Left cardiac atrium (tissue), 4 donors: Measurements from ENCODE around the gene ITPK1. TPM values are rescaled to one million over a fixed set of nuclear protein-coding genes. Genes with fewer than 3 reads are reported as not detected.

Source experiments
- ATAC-seq, 2 donors: fragments of 200-7000 bp; cut with Tn5 transposase; one replicate each; pipeline ENCODE4 v1.9.1; 2020; ENCODE audit warnings: mild to moderate bottlenecking in 2 of 2, moderate library complexity in 2 of 2
- DNase-seq: peaks from one replicate; pipeline ENCODE4 v3.0.0-alpha.2; 2020
- intact Hi-C, 2 donors: fragments of 100-400 bp; cut with DNase I; formaldehyde crosslinking; loops; one replicate each; pipeline versions ENCODE4 v1.14.1 to v1.15.1; 2022 to 2023
- total RNA-seq, 2 donors: library from RNA; stranded (reverse); fragmentation: NEBNext Ultra II Directional; extraction: Animal tissue kit (Norgen Biotek cat#: 25700); gene quantifications; one replicate each; pipeline ENCODE4 v1.2.1, GENCODE V29; 2021
- donor health status: DM: no; HTN: yes; CAD: no.
- donor health status: DM: no; HTN: yes; CAD: no; lungs with severe emphysema.
- donor health status: DM: yes; HTN: yes; CAD: no.
- donor health status: Dilated cardiomyopathy.

ITPK1 gene
- total RNA-seq, 2 donors from 2014 or later: 92.0 to 99.9 TPM

GRCh38 chr14:93055651-93056115 is 60.0 kb downstream of the ITPK1 start:
- DNase-seq: no peak
- intact Hi-C loops: no loop called here
- peak in 1 of 2 donors; percentile 9 for ATAC-seq

- DNase-seq (no peak), ATAC-seq (no peak)
- intact Hi-C loops: no loop called here
Observed at GRCh38 chr14:93054876-93055275, 60.8 kb downstream of the ITPK1 start.

GRCh38 chr14:93054006-93054405 is 61.7 kb downstream of the ITPK1 start:
- DNase-seq (no peak), ATAC-seq (no peak)
- intact Hi-C loops: no loop called here

- ATAC-seq (no peak), DNase-seq (no peak)
- intact Hi-C loops: no loop called here
Observed at GRCh38 chr14:93051600-93052546, 63.9 kb downstream of the ITPK1 start.

- intact Hi-C loops: no loop called here
- no peak for ATAC-seq
- no peak for DNase-seq
Observed at GRCh38 chr14:93050761-93051160, 65.0 kb downstream of the ITPK1 start.

- intact Hi-C loops: loop anchor here in 1 of 2 donors (10.0 kb wide), 1 partner anchor 45 kb away; no protein-coding TSS in a partner anchor
- DNase-seq: no peak
- peak in 1 of 2 donors; percentile 27 for ATAC-seq
Observed at GRCh38 chr14:93049867-93050331, 65.8 kb downstream of the ITPK1 start.

GRCh38 chr14:93049315-93049714 is 66.4 kb downstream of the ITPK1 start:
- intact Hi-C loops: loop anchor here in 1 of 2 donors (10.0 kb wide), 1 partner anchor 45 kb away; no protein-coding TSS in a partner anchor
- DNase-seq: no peak
- no peak for ATAC-seq

- DNase-seq (no peak), ATAC-seq (no peak)
- intact Hi-C loops: loop anchor here in 1 of 2 donors (10.0 kb wide), 1 partner anchor 46 kb away; no protein-coding TSS in a partner anchor
Observed at GRCh38 chr14:93048843-93049242, 66.9 kb downstream of the ITPK1 start.

- no peak for DNase-seq
- intact Hi-C loops: loop anchor here in 1 of 2 donors (10.0 kb wide), 1 partner anchor 47 kb away; no protein-coding TSS in a partner anchor
- no peak for ATAC-seq
Observed at GRCh38 chr14:93047661-93048060, 68.1 kb downstream of the ITPK1 start.

GRCh38 chr14:93047157-93047556 is 68.6 kb downstream of the ITPK1 start:
- ATAC-seq (no peak), DNase-seq (no peak)
- intact Hi-C loops: loop anchor here in 1 of 2 donors (10.0 kb wide), 1 partner anchor 48 kb away; no protein-coding TSS in a partner anchor

GRCh38 chr14:93046705-93047050 is 69.0 kb downstream of the ITPK1 start:
- ATAC-seq (no peak), DNase-seq (no peak)
- intact Hi-C loops: loop anchor here in 1 of 2 donors (10.0 kb wide), 1 partner anchor 48 kb away; no protein-coding TSS in a partner anchor

GRCh38 chr14:93045965-93046704 is 69.6 kb downstream of the ITPK1 start:
- intact Hi-C loops: loop anchor here in 1 of 2 donors (10.0 kb wide), 1 partner anchor 49 kb away; no protein-coding TSS in a partner anchor
- ATAC-seq (no peak), DNase-seq (no peak)

- intact Hi-C loops: loop anchor here in 1 of 2 donors (10.0 kb wide), 1 partner anchor 50 kb away; no protein-coding TSS in a partner anchor
- DNase-seq (no peak), ATAC-seq (no peak)
Observed at GRCh38 chr14:93045211-93045674, 70.5 kb downstream of the ITPK1 start.

- DNase-seq (no peak), ATAC-seq (peak in 1 of 2 donors; percentile 9)
- intact Hi-C loops: loop anchor here in 1 of 2 donors (10.0 kb wide), 1 partner anchor 50 kb away; no protein-coding TSS in a partner anchor
Observed at GRCh38 chr14:93044556-93044955, 71.2 kb downstream of the ITPK1 start.

- intact Hi-C loops: loop anchor here in 1 of 2 donors (10.0 kb wide), 1 partner anchor 51 kb away; no protein-coding TSS in a partner anchor
- DNase-seq: no peak
- no peak for ATAC-seq
Observed at GRCh38 chr14:93044121-93044520, 71.6 kb downstream of the ITPK1 start.

- DNase-seq: peak; percentile 76
- intact Hi-C loops: loop anchor here in 1 of 2 donors (10.0 kb wide), 1 partner anchor 52 kb away; no protein-coding TSS in a partner anchor
- ATAC-seq: peak; percentile 76
Observed at GRCh38 chr14:93042968-93043940, 72.5 kb downstream of the ITPK1 start.

- intact Hi-C loops: loop anchor here in 1 of 2 donors (10.0 kb wide), 1 partner anchor 53 kb away; no protein-coding TSS in a partner anchor
- no peak for ATAC-seq
- DNase-seq: no peak
Observed at GRCh38 chr14:93041830-93042229, 73.9 kb downstream of the ITPK1 start.

- DNase-seq: no peak
- no peak for ATAC-seq
- intact Hi-C loops: loop anchor here in 1 of 2 donors (10.0 kb wide), 1 partner anchor 54 kb away; no protein-coding TSS in a partner anchor
Observed at GRCh38 chr14:93040982-93041381, 74.7 kb downstream of the ITPK1 start.
